WERI-Rb-1 (cell line): Measurements from ENCODE around the gene CCDC57.

Source experiments
- DNase-seq: peaks from one replicate; pipeline ENCODE4 v3.0.0-alpha.2; 2020
- H3K27ac ChIP-seq: fragments of 250-450 bp; sonication (Bioruptor Pico); 2 replicates; pipeline ENCODE4 v1.5.1; 2020; ENCODE audit warnings: mild to moderate bottlenecking, moderate library complexity
- H3K27me3 ChIP-seq: fragments of 250-450 bp; sonication (Bioruptor Pico); 2 replicates; pipeline ENCODE4 v1.5.1; 2021; ENCODE audit warnings: mild to moderate bottlenecking, low read depth, moderate library complexity; ENCODE audit not compliant: insufficient read depth, severe bottlenecking
- H3K36me3 ChIP-seq: fragments of 250-450 bp; sonication (Bioruptor Pico); 2 replicates; pipeline ENCODE4 v1.5.1; 2020; ENCODE audit warnings: mild to moderate bottlenecking, moderate library complexity
- H3K4me3 ChIP-seq: 2 replicates; pipeline ENCODE4 v1.5.1; 2011; ENCODE audit warnings: low read depth, mild to moderate bottlenecking, control low read depth, low read length
- H3K9me3 ChIP-seq: fragments of 250-450 bp; sonication (Bioruptor Pico); 2 replicates; pipeline ENCODE4 v1.5.1; 2021; ENCODE audit warnings: mild to moderate bottlenecking, moderate library complexity; ENCODE audit not compliant: severe bottlenecking
- CTCF ChIP-seq: IDR thresholded peaks from 2 replicates; pipeline ENCODE4 v1.5.1; 2011; ENCODE audit warnings: low read depth, mild to moderate bottlenecking, control low read depth, inconsistent platforms, low read length

Gene CCDC57

GRCh38 chr17:82073446-82073845 lies 139.2 kb downstream of the CCDC57 start:
- no peak overlapping the region for H3K27ac ChIP-seq

GRCh38 chr17:82072827-82073226 lies 139.8 kb downstream of the CCDC57 start:
- H3K9me3 ChIP-seq: no peaks in the 10 kb centered on the region
- TF ChIP-seq CTCF: no peak
- peaks cover 16% of the 10 kb centered on the region for H3K36me3 ChIP-seq
- H3K27me3 ChIP-seq: no peaks in the 10 kb centered on the region
- no peak overlapping the region for H3K4me3 ChIP-seq
- DNase-seq: no peak
- no peak overlapping the region for H3K27ac ChIP-seq

More at GRCh38 chr17:82073446-82073845, 139.2 kb downstream of the CCDC57 start:
- no peak for TF ChIP-seq CTCF
- Histone ChIP-seq H3K27me3 (no peaks in the 10 kb centered on the region), H3K4me3 (no peak overlapping the region), H3K36me3 (peaks cover 23% of the 10 kb centered on the region), H3K9me3 (no peaks in the 10 kb centered on the region)
- no peak for DNase-seq

GRCh38 chr17:82070611-82071010 lies 142.0 kb downstream of the CCDC57 start:
- H3K27me3 ChIP-seq: no peaks in the 10 kb centered on the region
- TF ChIP-seq CTCF: no peak
- DNase-seq: no peak
- H3K36me3 ChIP-seq: no peaks in the 10 kb centered on the region
- no peak overlapping the region for H3K27ac ChIP-seq
- peaks cover 5% of the 10 kb centered on the region for H3K9me3 ChIP-seq
- H3K4me3 ChIP-seq: no peak overlapping the region

GRCh38 chr17:82065638-82066303 lies 146.9 kb downstream of the CCDC57 start, which contains the start of gene DUS1L:
DUS1L (minus strand) TSS chr17:82065804; CDS start chr17:82065059, 745 bp downstream.
- no peaks in the 10 kb centered on the region for H3K27me3 ChIP-seq
- H3K27ac ChIP-seq: peak within 1 kb of the TSS; percentile 72
- TF ChIP-seq CTCF: no peak
- peak within 1 kb of the TSS; percentile 93 for H3K4me3 ChIP-seq
- H3K9me3 ChIP-seq: peaks cover 5% of the 10 kb centered on the region
- DNase-seq: no peak
- peaks cover 36% of the 10 kb centered on the region for H3K36me3 ChIP-seq

- DNase-seq: no peak
- Histone ChIP-seq H3K36me3 (peaks cover 42% of the 10 kb centered on the region), H3K4me3 (peak overlapping the region; percentile 93)
These were observed 147.4 kb downstream of the CCDC57 start for GRCh38 chr17:82065193-82065637.

More at GRCh38 chr17:82065193-82065637, 147.4 kb downstream of the CCDC57 start:
- Histone ChIP-seq H3K27ac (peak overlapping the region; percentile 72), H3K9me3 (peaks cover 5% of the 10 kb centered on the region), H3K27me3 (no peaks in the 10 kb centered on the region)
- TF ChIP-seq CTCF: no peak
